Osteoblast (primary cell): ENCODE data around the gene ARHGAP27. TPM values are rescaled to one million over a fixed set of nuclear protein-coding genes. Genes with fewer than 3 reads are reported as not detected.
"Not testable (repeated sequence)": the region's sequence is repeated elsewhere in the genome, so short reads cannot be mapped to it uniquely, and the experiment has no call there.

Experiments used
- DNase-seq: peaks from one replicate; pipeline ENCODE4 v3.0.0; 2011; ENCODE audit warnings: low spot score, mixed read lengths; ENCODE audit not compliant: insufficient read length; ENCODE audit errors: missing footprints
- H2AFZ ChIP-seq: 2 replicates; pipeline ENCODE4 v1.6.0; 2011; ENCODE audit warnings: mild to moderate bottlenecking, low read length
- H3K27ac ChIP-seq: 2 replicates; pipeline ENCODE4 v1.5.1; 2011; ENCODE audit warnings: mild to moderate bottlenecking, low read depth, low read length, moderate library complexity
- H3K27me3 ChIP-seq: 2 replicates; pipeline ENCODE4 v1.6.0; 2012; ENCODE audit warnings: mild to moderate bottlenecking, control low read depth, inconsistent platforms, low read length, moderate library complexity; ENCODE audit not compliant: insufficient read depth
- H3K36me3 ChIP-seq: 2 replicates; pipeline ENCODE4 v1.5.1; 2011; ENCODE audit warnings: mild to moderate bottlenecking, low read length, control low read depth, moderate library complexity; ENCODE audit not compliant: insufficient read depth
- H3K4me1 ChIP-seq: 2 replicates; pipeline ENCODE4 v1.5.1; 2011; ENCODE audit warnings: mild to moderate bottlenecking, low read length, control low read depth, moderate library complexity; ENCODE audit not compliant: insufficient read depth
- H3K4me2 ChIP-seq: 2 replicates; pipeline ENCODE4 v1.6.0; 2011; ENCODE audit warnings: mild to moderate bottlenecking, low read length; ENCODE audit not compliant: insufficient read depth
- H3K4me3 ChIP-seq: fragments of 200-600 bp; sonication (generic); 3 replicates; pipeline ENCODE4 v1.5.1; 2012; ENCODE audit warnings: mild to moderate bottlenecking, low read length, inconsistent platforms; ENCODE audit not compliant: insufficient read depth
- H3K79me2 ChIP-seq: 2 replicates; pipeline ENCODE4 v1.6.0; 2012; ENCODE audit warnings: mild to moderate bottlenecking, low read length, control low read depth, inconsistent platforms; ENCODE audit not compliant: insufficient read depth
- H3K9me3 ChIP-seq: 2 replicates; pipeline ENCODE4 v1.5.1; 2011; ENCODE audit warnings: low read depth, low read length, control low read depth
- H4K20me1 ChIP-seq: 2 replicates; pipeline ENCODE4 v1.6.0; 2012; ENCODE audit warnings: mild to moderate bottlenecking, low read length, control low read depth; ENCODE audit not compliant: insufficient read depth
- total RNA-seq: library from RNA; depleted of rRNA; stranded (reverse); fragments of >200 nt; gene quantifications from 2 replicates; pipeline ENCODE4 v1.2.3, GENCODE V29; 2012
- TF ChIP-seq, protein P1 (sequence below): IDR thresholded peaks from 2 replicates; pipeline ENCODE4 v1.5.1; 2011; ENCODE audit warnings: mild to moderate bottlenecking, low read depth, low read length, moderate library complexity; ENCODE audit errors: extremely low read depth

The ARHGAP27 gene
- total RNA-seq, 1 donor: 2.9 TPM

DNA sequence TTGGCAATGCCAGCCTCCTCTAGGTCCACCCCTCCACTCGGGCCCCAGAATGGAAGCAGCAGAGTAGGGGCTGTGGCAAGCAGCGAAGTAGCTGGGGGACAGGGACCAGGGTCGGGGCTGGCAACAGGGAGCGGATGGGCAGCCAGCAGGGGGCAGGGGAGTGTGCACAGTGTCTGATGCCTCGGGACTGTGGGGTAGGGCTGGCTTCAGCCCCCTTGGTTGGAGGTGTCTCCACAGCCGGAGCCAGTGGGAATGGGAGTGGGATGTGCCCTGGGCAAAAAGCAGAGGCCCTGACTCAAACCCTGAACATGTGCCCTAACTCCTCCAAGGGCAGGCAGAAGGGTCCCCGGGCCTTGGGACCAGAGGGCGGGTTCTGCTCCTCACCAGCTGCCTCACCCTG is 18.5 kb upstream of the ARHGAP27 start:
- TF ChIP-seq, protein P1, sequence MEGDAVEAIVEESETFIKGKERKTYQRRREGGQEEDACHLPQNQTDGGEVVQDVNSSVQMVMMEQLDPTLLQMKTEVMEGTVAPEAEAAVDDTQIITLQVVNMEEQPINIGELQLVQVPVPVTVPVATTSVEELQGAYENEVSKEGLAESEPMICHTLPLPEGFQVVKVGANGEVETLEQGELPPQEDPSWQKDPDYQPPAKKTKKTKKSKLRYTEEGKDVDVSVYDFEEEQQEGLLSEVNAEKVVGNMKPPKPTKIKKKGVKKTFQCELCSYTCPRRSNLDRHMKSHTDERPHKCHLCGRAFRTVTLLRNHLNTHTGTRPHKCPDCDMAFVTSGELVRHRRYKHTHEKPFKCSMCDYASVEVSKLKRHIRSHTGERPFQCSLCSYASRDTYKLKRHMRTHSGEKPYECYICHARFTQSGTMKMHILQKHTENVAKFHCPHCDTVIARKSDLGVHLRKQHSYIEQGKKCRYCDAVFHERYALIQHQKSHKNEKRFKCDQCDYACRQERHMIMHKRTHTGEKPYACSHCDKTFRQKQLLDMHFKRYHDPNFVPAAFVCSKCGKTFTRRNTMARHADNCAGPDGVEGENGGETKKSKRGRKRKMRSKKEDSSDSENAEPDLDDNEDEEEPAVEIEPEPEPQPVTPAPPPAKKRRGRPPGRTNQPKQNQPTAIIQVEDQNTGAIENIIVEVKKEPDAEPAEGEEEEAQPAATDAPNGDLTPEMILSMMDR: peak; percentile 5
- no peaks in the 10 kb centered on the region for H3K27me3 ChIP-seq
- H4K20me1 ChIP-seq: no peaks in the 10 kb centered on the region
- H3K27ac ChIP-seq: no peak overlapping the region
- no peak overlapping the region for H2AFZ ChIP-seq
- no peaks in the 10 kb centered on the region for H3K9me3 ChIP-seq
- DNase-seq: no peak
- H3K36me3 ChIP-seq: peaks cover 2% of the 10 kb centered on the region
- no peak overlapping the region for H3K4me2 ChIP-seq
- no peak overlapping the region for H3K4me3 ChIP-seq
- H3K79me2 ChIP-seq: no peaks in the 10 kb centered on the region
- H3K4me1 ChIP-seq: peaks cover 2% of the 10 kb centered on the region

DNA sequence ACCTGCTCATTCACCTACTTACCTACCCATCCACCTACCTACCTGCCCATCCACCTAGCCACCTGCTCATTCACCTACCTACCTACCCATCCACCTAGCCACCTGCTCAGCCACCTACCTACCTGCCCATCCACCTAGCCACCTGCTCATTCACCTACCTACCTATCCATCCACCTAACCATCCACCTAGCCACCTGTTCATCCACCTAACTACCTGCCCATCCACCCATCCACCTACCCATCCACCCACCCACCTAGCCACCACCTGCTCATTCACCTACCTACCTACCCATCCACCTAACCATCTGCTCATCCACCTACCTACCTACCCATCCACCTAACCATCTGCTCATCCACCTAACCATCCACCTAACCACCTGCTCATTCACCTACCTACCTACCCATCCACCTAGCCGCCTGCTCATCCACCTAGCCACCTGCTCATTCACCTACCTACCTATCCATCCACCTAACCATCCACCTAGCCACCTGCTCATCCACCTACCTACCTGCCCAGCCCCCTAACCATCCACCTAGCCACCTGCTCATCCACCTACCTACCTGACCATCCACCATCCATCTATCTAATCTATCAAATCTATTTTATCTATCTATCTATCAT is 17.1 kb upstream of the ARHGAP27 start:
- not testable (repeated sequence) for H3K4me2 ChIP-seq, H4K20me1 ChIP-seq, H3K36me3 ChIP-seq, H3K9me3 ChIP-seq, DNase-seq, H3K4me3 ChIP-seq, H3K27ac ChIP-seq, H3K79me2 ChIP-seq, H3K4me1 ChIP-seq, H3K27me3 ChIP-seq, H2AFZ ChIP-seq

DNA sequence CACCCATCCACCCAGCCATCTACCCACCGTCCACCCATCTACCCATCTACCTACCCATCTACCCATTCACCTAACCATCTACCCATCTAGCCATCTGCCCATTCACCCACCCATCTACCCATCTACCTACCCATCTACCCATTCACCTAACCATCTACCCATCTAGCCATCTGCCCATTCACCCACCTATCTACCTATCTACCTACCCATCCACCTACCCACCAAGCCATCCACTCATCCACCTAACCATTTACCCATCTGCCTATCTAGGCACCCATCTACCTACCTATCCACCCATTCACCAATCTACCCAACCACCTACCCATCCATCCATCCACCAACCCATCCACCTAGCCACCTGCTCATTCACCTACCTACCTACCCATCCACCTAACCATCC is 16.6 kb upstream of the ARHGAP27 start:
- H2AFZ ChIP-seq, DNase-seq: not testable (repeated sequence)

DNA sequence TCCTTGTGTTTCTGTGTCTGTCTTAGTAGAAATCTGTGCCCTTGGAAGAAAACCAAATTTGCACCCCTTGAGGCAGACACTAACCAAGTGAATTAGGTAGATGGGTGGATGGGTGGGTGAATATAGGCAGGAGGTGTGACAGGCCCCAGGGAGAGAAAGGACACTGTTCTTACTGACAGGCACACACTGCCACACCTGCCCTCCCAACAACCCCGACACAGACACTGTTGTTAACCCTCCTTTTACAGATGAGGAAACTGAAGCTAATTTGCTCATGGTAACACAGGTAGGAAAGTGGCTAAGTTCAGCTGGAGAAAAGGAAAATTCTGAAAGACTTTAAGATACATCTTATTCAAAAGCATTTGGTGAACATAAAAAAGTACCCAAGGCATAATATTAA is 15.8 kb upstream of the ARHGAP27 start:
- not testable (repeated sequence) for H3K27ac ChIP-seq, H4K20me1 ChIP-seq, H3K79me2 ChIP-seq, H3K36me3 ChIP-seq, H3K4me1 ChIP-seq, H3K4me3 ChIP-seq, H2AFZ ChIP-seq, H3K4me2 ChIP-seq, H3K9me3 ChIP-seq, H3K27me3 ChIP-seq, DNase-seq

More for the DNA sequence above, 16.6 kb upstream of the ARHGAP27 start:
- H3K27ac ChIP-seq, H3K36me3 ChIP-seq, H3K4me1 ChIP-seq, H3K4me2 ChIP-seq, H3K27me3 ChIP-seq, H3K9me3 ChIP-seq, H4K20me1 ChIP-seq, H3K79me2 ChIP-seq, H3K4me3 ChIP-seq: not testable (repeated sequence)

DNA sequence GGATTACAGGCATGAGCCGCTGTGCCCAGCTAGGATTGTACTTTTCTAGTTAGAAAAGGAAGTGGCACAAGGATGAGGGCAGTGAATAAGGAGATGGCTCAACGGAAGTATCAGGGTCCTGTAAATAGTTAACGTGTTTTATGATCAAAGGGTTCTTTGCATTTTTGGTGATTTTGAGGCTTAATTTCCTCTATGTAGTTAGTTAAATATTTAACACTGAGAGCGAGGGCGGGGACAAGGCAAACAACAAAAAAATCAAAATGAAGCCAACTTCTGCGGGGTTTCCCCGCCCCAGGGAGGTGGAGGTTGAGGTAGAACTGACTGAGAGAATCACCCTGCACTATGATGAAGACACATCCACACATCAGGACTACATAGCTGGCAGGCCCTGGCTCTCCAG is 15.4 kb upstream of the ARHGAP27 start:
- not testable (repeated sequence) for H3K27ac ChIP-seq, H3K79me2 ChIP-seq, H3K4me2 ChIP-seq, DNase-seq, H2AFZ ChIP-seq, H3K27me3 ChIP-seq, H3K4me1 ChIP-seq, H3K36me3 ChIP-seq, H3K4me3 ChIP-seq, H3K9me3 ChIP-seq, H4K20me1 ChIP-seq

DNA sequence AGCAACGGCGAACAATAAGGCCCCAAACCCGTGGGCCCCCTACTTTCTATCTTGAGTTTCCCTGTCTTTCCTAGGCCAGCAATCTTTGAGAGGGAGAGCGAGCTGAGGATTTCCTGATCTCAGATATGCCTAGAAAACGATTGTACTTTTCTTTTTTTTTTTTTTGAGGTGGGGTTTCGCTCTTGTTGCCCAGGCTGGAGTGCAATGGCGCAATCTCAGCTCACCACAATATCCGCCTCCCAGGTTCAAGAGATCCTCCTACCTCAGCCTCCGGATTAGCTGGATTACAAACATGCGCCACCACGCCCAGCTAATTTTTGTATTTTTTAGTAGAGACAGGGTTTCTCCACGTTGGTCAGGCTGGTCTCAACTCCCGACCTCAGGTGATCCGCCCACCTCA is 15.0 kb upstream of the ARHGAP27 start:
- H3K79me2 ChIP-seq, H3K36me3 ChIP-seq, H2AFZ ChIP-seq, H3K9me3 ChIP-seq, H4K20me1 ChIP-seq, H3K4me1 ChIP-seq, H3K4me2 ChIP-seq, DNase-seq, H3K27me3 ChIP-seq, H3K4me3 ChIP-seq, H3K27ac ChIP-seq: not testable (repeated sequence)

DNA sequence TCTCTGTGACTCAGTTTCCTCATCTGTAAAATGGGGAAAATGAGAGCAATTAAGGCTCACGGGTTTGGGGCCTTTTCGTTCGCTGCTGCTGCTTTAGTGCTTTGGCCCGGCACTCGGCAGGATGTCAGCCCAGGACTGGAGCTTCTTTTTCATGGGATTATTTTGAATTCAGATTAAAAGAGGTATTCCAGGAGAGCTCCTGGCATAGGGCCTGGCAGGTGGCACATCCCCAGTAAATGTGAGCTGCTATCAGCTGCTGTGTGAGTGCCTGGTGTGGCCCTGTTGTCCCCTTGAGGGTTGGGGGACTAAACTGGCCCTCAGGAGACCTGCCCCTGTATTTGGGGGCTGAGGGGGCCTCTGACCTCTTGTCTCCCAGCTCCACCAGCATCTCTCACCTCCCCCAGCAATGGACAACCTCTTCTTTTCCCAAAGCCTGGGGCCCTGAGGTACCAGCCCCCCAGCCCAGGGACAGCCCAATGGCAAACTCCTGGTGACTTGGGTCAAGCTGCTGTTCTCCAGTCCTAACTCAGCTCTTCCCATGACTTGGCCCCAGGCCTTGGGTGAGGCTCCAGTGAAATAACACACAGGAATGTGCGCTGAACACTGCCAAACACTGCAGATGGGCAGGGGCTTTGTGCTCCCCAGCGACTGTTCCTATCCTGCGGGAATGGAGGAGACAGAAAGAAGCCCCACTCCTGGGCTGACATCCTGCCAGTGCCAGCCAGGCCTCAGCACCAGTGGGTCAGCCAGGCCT is 14.4 kb upstream of the ARHGAP27 start:
- H3K4me2 ChIP-seq, H4K20me1 ChIP-seq, H3K79me2 ChIP-seq, H3K27ac ChIP-seq, H3K36me3 ChIP-seq, H3K9me3 ChIP-seq, H3K4me1 ChIP-seq, H3K27me3 ChIP-seq, H2AFZ ChIP-seq, H3K4me3 ChIP-seq: not testable (repeated sequence)
- peak; percentile 19 for DNase-seq

DNA sequence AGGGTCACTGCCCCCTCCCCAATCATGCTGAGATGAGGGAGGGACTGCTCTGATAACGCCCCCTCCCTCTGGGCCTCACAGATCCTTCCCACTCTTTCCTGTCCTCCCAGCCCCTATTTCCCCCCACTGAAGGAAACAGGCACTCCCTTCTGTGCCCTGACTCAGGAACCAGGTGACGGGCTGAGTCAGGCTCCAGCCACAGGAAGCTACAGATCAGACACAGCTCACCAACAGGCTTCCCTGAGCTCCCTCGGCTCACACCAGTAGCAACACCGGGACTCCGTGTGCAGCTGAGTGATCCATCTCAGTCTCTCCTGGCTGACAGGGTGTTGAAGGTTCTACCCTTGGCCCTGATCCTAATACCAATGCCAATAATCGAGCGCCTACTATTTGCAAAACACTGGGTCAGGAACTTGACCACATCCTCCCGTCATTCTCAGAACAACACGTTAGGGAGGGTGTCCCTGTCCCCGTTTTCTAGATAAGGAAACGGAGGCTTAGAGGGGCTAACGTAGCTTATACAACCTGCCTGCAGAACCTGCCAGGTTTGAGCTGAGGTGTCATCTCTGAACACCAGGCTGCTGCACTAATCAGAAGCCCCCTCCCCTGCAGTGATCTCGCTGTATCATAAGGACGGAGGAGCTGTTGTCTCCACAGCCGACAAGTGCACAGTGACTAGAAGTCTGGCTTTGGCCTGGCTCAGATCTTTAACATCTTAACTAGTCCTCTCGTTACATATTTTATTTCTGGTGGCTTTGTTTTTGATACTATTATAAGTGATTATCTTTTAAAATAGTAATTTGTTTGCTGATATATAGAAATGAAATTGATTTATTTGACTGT is 13.5 kb upstream of the ARHGAP27 start:
- H3K27ac ChIP-seq: peak overlapping the region; percentile 37
- not testable (repeated sequence) for H3K4me1 ChIP-seq, H4K20me1 ChIP-seq, H3K27me3 ChIP-seq, H2AFZ ChIP-seq, H3K9me3 ChIP-seq, H3K79me2 ChIP-seq, H3K36me3 ChIP-seq, H3K4me3 ChIP-seq
- DNase-seq: peak; percentile 90
- H3K4me2 ChIP-seq: peak overlapping the region; percentile 28
